HepG2 (cell line): ENCODE data around the gene RARA.

Experiments used
- FOSL2 ChIP-seq: sonication (generic); formaldehyde crosslinking; IDR thresholded peaks from 2 replicates; pipeline ENCODE4 v1.4.0; 2020; ENCODE audit warnings: missing genetic modification reagents
- HDAC2 ChIP-seq: sonication (generic); formaldehyde crosslinking; IDR thresholded peaks from 2 replicates; pipeline ENCODE4 v1.4.0; 2020; ENCODE audit warnings: missing genetic modification reagents
- HOXA9 ChIP-seq: sonication (generic); formaldehyde crosslinking; IDR thresholded peaks from 2 replicates; pipeline ENCODE4 v1.8.1; 2022; ENCODE audit warnings: missing genetic modification reagents, mild to moderate bottlenecking, moderate library complexity, borderline replicate concordance
- POLR2A ChIP-seq, 2 experiments: IDR thresholded peaks; 2 replicates each; pipeline ENCODE4 v1.6.1; 2011; ENCODE audit warnings: low read depth in 2 of 2, low read length in 2 of 2, mild to moderate bottlenecking in 1 of 2, moderate library complexity in 1 of 2; ENCODE audit not compliant: insufficient read depth in 1 of 2
- REL ChIP-seq: sonication (generic); formaldehyde crosslinking; conservative IDR thresholded peaks from 2 replicates; pipeline ENCODE4 v1.8.0; 2022; ENCODE audit warnings: mild to moderate bottlenecking, missing genetic modification reagents, moderate library complexity
- SNAPC2 ChIP-seq: sonication (generic); formaldehyde crosslinking; IDR thresholded peaks from 2 replicates; pipeline ENCODE4 v1.8.1; 2022; ENCODE audit warnings: mild to moderate bottlenecking, missing genetic modification reagents
- SP1 ChIP-seq, 2 experiments: fragments of 450-650 bp in 1 of 2; sonication (generic) in 1 of 2; formaldehyde crosslinking in 1 of 2; IDR thresholded peaks; 2 replicates each; pipeline versions ENCODE4 v1.4.0 to v1.6.1; 2016 to 2020; ENCODE audit warnings: missing genetic modification reagents in 1 of 2
- YY1 ChIP-seq: IDR thresholded peaks from 2 replicates; pipeline ENCODE4 v1.6.1; 2011; ENCODE audit warnings: low read length, low read depth, moderate library complexity, mild to moderate bottlenecking; ENCODE audit not compliant: insufficient read depth, insufficient replicate concordance
- TF ChIP-seq, protein P1 (sequence below): sonication (generic); formaldehyde crosslinking; IDR thresholded peaks from 2 replicates; pipeline ENCODE4 v1.5.0; 2020; ENCODE audit warnings: mild to moderate bottlenecking, missing genetic modification reagents, moderate library complexity
- TF ChIP-seq, protein P2 (sequence below): sonication (generic); formaldehyde crosslinking; IDR thresholded peaks from 2 replicates; pipeline ENCODE4 v1.5.1; 2020; ENCODE audit warnings: missing genetic modification reagents, mild to moderate bottlenecking, borderline replicate concordance
- TF ChIP-seq, protein P3 (sequence below): sonication (generic); formaldehyde crosslinking; conservative IDR thresholded peaks from 2 replicates; pipeline ENCODE4 v1.4.0; 2020; ENCODE audit warnings: missing genetic modification reagents
- TF ChIP-seq, protein P4 (sequence below): sonication (generic); formaldehyde crosslinking; IDR thresholded peaks from 2 replicates; pipeline ENCODE4 v1.5.0; 2020; ENCODE audit warnings: missing genetic modification reagents, mild to moderate bottlenecking, borderline replicate concordance
- TF ChIP-seq, protein P5 (sequence below): sonication (generic); formaldehyde crosslinking; IDR thresholded peaks from 2 replicates; pipeline ENCODE4 v1.4.0; 2020; ENCODE audit warnings: missing genetic modification reagents
- TF ChIP-seq, protein P6 (sequence below): sonication (generic); formaldehyde crosslinking; IDR thresholded peaks from 2 replicates; pipeline ENCODE4 v1.4.0; 2020; ENCODE audit warnings: missing genetic modification reagents, borderline replicate concordance

DNA sequence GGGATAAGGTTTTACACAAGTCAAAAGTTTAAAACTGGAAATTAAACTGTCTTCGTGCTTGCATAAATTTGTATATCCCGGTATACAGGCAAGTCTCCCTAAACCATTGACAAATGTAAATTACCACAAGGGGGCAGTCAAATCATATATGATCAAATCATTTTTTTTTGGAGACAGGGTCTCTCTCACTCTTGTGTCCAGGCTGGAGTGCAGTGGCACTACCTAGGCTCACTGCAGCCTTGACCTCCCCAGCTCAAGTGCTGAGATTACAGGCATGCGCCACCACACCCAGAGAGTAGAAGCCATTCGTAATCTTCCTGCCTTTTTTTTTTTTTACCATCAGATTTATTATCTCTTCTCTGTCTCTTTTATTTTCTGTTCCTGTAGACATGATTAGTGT lies 90.2 kb downstream of the RARA start:
- no peak for TF ChIP-seq YY1
- no peak for TF ChIP-seq REL (CRISPR knock-in tag)
- TF ChIP-seq HDAC2 (CRISPR knock-in tag) = no peak
- TF ChIP-seq SP1 (IDR thresholded peaks at IDR 0.05) = no peak
- no peak for TF ChIP-seq SP1 (CRISPR knock-in tag; IDR thresholded peaks at IDR 0.05)
- TF ChIP-seq, protein P1, sequence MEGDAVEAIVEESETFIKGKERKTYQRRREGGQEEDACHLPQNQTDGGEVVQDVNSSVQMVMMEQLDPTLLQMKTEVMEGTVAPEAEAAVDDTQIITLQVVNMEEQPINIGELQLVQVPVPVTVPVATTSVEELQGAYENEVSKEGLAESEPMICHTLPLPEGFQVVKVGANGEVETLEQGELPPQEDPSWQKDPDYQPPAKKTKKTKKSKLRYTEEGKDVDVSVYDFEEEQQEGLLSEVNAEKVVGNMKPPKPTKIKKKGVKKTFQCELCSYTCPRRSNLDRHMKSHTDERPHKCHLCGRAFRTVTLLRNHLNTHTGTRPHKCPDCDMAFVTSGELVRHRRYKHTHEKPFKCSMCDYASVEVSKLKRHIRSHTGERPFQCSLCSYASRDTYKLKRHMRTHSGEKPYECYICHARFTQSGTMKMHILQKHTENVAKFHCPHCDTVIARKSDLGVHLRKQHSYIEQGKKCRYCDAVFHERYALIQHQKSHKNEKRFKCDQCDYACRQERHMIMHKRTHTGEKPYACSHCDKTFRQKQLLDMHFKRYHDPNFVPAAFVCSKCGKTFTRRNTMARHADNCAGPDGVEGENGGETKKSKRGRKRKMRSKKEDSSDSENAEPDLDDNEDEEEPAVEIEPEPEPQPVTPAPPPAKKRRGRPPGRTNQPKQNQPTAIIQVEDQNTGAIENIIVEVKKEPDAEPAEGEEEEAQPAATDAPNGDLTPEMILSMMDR (CRISPR knock-in tag) = peak; percentile 51
- no peak for TF ChIP-seq HOXA9
- TF ChIP-seq, protein P2, sequence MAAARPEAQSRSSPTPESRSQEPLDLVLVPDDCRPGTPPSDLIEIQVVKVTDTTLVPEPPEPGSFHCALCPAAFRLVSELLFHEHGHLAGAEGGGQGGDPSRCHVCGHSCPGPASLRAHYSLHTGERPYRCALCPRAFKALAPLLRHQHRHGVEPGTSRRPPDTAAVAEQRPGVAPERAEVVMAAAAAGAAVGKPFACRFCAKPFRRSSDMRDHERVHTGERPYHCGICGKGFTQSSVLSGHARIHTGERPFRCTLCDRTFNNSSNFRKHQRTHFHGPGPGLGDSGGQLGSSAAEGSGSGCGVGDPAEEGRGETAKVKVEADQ (CRISPR knock-in tag) = no peak
- no peak for TF ChIP-seq FOSL2 (CRISPR knock-in tag)
- TF ChIP-seq, protein P3, sequence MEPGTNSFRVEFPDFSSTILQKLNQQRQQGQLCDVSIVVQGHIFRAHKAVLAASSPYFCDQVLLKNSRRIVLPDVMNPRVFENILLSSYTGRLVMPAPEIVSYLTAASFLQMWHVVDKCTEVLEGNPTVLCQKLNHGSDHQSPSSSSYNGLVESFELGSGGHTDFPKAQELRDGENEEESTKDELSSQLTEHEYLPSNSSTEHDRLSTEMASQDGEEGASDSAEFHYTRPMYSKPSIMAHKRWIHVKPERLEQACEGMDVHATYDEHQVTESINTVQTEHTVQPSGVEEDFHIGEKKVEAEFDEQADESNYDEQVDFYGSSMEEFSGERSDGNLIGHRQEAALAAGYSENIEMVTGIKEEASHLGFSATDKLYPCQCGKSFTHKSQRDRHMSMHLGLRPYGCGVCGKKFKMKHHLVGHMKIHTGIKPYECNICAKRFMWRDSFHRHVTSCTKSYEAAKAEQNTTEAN = no peak
- TF ChIP-seq, protein P4, sequence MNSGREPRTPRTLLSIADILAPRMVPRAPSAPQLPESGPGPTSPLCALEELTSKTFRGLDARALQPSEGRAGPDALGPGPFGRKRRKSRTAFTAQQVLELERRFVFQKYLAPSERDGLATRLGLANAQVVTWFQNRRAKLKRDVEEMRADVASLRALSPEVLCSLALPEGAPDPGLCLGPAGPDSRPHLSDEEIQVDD (CRISPR knock-in tag) = no peak
- TF ChIP-seq POLR2A (IDR thresholded peaks at IDR 0.05; ENCODE audit: insufficient read depth in 1 of 2, low read depth in 2 of 2, low read length in 2 of 2) = no peak
- TF ChIP-seq, protein P5, sequence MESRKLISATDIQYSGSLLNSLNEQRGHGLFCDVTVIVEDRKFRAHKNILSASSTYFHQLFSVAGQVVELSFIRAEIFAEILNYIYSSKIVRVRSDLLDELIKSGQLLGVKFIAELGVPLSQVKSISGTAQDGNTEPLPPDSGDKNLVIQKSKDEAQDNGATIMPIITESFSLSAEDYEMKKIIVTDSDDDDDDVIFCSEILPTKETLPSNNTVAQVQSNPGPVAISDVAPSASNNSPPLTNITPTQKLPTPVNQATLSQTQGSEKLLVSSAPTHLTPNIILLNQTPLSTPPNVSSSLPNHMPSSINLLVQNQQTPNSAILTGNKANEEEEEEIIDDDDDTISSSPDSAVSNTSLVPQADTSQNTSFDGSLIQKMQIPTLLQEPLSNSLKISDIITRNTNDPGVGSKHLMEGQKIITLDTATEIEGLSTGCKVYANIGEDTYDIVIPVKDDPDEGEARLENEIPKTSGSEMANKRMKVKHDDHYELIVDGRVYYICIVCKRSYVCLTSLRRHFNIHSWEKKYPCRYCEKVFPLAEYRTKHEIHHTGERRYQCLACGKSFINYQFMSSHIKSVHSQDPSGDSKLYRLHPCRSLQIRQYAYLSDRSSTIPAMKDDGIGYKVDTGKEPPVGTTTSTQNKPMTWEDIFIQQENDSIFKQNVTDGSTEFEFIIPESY (CRISPR knock-in tag) = no peak
- TF ChIP-seq SNAPC2 (CRISPR knock-in tag) = no peak
- TF ChIP-seq, protein P6, sequence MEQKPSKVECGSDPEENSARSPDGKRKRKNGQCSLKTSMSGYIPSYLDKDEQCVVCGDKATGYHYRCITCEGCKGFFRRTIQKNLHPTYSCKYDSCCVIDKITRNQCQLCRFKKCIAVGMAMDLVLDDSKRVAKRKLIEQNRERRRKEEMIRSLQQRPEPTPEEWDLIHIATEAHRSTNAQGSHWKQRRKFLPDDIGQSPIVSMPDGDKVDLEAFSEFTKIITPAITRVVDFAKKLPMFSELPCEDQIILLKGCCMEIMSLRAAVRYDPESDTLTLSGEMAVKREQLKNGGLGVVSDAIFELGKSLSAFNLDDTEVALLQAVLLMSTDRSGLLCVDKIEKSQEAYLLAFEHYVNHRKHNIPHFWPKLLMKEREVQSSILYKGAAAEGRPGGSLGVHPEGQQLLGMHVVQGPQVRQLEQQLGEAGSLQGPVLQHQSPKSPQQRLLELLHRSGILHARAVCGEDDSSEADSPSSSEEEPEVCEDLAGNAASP (CRISPR knock-in tag) = no peak
